Cardiac muscle cell (in vitro differentiated cells and primary cell): ENCODE results near the gene GIMAP8. TPM values are rescaled to one million over a fixed set of nuclear protein-coding genes. Genes with fewer than 3 reads are reported as not detected.

Experiments
- DNase-seq, 2 donors: peaks; one replicate each; pipeline versions ENCODE4 v3.0.0 to v3.0.0-alpha.2; 2010 to 2017; ENCODE audit warnings: low read depth in 1 of 2, low spot score in 1 of 2
- H3K27ac ChIP-seq: fragments of 200-600 bp; sonication (generic); 2 replicates; pipeline ENCODE4 v1.5.1; 2016
- H3K27me3 ChIP-seq: fragments of 200-600 bp; sonication (generic); 2 replicates; pipeline ENCODE4 v1.6.0; 2016; ENCODE audit warnings: control low read depth
- H3K36me3 ChIP-seq: fragments of 200-600 bp; sonication (generic); 2 replicates; pipeline ENCODE4 v1.5.1; 2016; ENCODE audit warnings: control low read depth
- H3K4me1 ChIP-seq: fragments of 200-600 bp; sonication (generic); 2 replicates; pipeline ENCODE4 v1.8.1; 2017; ENCODE audit warnings: low read depth, mild to moderate bottlenecking, mixed run types
- H3K4me3 ChIP-seq: fragments of 200-600 bp; sonication (generic); 2 replicates; pipeline ENCODE4 v1.5.1; 2016; ENCODE audit warnings: mild to moderate bottlenecking
- H3K9me3 ChIP-seq: fragments of 200-600 bp; sonication (generic); 2 replicates; pipeline ENCODE4 v1.5.1; 2017; ENCODE audit warnings: low read depth, mild to moderate bottlenecking, control low read depth
- polyA plus RNA-seq: library from polyadenylated mRNA; unstranded; fragments of >200 nt; fragmentation: Nextera tagmentation; extraction: Ambion mirVana; gene quantifications from 2 replicates; pipeline ENCODE4 v1.2.1, GENCODE V29; 2016
- total RNA-seq: library from RNA; depleted of rRNA; stranded (reverse); fragments of >200 nt; gene quantifications from 2 replicates; pipeline ENCODE4 v1.2.3, GENCODE V29; 2016
- TF ChIP-seq, protein P1 (sequence below): IDR thresholded peaks from 2 replicates; pipeline ENCODE4 v1.5.1; 2012; ENCODE audit warnings: low read depth, mild to moderate bottlenecking, low read length

GIMAP8 gene
- total and polyA plus RNA-seq, 2 experiments from 2014 or later, result 0.24 TPM; not detected in 1

GRCh38 chr7:150420987-150421674, 29.3 kb upstream of the GIMAP8 start:
- Histone ChIP-seq H3K4me3 (no peak overlapping the region), H3K27me3 (no peaks in the 10 kb centered on the region), H3K27ac (no peak overlapping the region), H3K9me3 (no peaks in the 10 kb centered on the region), H3K4me1 (no peaks in the 10 kb centered on the region), H3K36me3 (no peaks in the 10 kb centered on the region)
- TF ChIP-seq, protein P1, sequence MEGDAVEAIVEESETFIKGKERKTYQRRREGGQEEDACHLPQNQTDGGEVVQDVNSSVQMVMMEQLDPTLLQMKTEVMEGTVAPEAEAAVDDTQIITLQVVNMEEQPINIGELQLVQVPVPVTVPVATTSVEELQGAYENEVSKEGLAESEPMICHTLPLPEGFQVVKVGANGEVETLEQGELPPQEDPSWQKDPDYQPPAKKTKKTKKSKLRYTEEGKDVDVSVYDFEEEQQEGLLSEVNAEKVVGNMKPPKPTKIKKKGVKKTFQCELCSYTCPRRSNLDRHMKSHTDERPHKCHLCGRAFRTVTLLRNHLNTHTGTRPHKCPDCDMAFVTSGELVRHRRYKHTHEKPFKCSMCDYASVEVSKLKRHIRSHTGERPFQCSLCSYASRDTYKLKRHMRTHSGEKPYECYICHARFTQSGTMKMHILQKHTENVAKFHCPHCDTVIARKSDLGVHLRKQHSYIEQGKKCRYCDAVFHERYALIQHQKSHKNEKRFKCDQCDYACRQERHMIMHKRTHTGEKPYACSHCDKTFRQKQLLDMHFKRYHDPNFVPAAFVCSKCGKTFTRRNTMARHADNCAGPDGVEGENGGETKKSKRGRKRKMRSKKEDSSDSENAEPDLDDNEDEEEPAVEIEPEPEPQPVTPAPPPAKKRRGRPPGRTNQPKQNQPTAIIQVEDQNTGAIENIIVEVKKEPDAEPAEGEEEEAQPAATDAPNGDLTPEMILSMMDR, result peak; percentile 85
- peak; percentile 83 to 86 for DNase-seq

GRCh38 chr7:150421831-150422230, 28.6 kb upstream of the GIMAP8 start:
- H3K4me1 ChIP-seq, result no peaks in the 10 kb centered on the region
- H3K27ac ChIP-seq, result no peak overlapping the region
- DNase-seq, result no peak
- H3K36me3 ChIP-seq, result no peaks in the 10 kb centered on the region
- no peaks in the 10 kb centered on the region for H3K27me3 ChIP-seq
- H3K9me3 ChIP-seq, result no peaks in the 10 kb centered on the region
- TF ChIP-seq, protein P1, result no peak
- H3K4me3 ChIP-seq, result no peak overlapping the region

DNA sequence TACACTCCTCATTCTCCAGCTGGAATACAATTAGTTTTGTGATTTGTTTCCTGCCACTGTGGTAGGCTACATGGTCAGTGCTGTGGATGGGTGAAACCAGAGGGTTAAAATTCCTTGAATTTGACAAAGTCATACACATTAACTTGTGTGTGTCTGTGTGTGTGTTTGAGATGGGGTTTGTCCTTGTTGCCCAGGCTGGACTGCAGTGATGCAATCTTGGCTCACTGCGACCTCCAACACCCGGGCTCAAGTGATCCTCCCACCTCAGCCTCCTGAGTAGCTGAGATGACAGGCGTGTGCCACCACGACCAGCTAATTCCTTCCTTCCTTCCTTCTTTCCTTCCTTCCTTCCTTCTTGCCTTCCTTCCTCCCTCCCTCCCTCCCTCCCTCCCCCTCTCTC, 24.8 kb upstream of the GIMAP8 start:
- H3K36me3 ChIP-seq, result no peaks in the 10 kb centered on the region
- no peaks in the 10 kb centered on the region for H3K9me3 ChIP-seq
- H3K27ac ChIP-seq, result no peak overlapping the region
- no peaks in the 10 kb centered on the region for H3K27me3 ChIP-seq
- H3K4me1 ChIP-seq, result no peaks in the 10 kb centered on the region
- no peak overlapping the region for H3K4me3 ChIP-seq
- TF ChIP-seq, protein P1, result no peak
- DNase-seq, result no peak

DNA sequence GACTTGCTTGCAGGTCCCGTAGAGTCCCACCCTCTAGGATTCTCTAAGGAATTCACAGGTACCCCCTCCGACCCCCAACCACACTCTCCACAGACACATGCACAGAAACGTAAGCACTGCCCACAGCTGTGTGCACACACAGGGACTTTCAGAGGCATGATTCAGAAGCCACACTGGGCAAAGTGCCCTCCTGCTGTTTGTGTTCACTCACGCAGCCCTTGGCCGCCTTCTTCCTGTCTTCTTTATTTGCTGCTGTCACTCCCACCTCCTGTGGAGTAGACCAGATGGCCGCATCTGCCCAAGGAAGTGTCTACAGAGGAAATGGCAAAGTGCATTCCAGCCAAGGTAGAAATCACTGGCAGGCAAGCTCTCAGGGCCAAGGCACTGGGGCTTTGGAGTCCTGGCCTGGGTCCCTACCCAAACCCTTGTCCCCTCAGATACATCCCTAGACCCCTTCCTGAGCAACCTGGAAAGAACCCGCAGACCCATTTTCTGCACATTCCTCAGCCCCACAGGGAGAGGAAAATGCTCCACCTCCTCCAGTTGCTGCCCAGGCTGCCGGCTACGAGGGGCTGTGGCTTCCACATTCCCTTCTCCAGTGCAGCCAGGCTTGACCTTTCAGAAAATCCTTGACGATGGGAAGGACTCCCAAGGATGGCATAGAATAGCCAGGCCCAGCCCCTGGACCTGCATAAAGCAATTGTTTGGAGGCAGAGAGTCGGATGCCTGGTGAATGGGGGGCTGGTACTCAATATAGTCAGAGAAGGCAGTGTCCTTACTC, 21.6 kb upstream of the GIMAP8 start:
- H3K4me1 ChIP-seq, result no peaks in the 10 kb centered on the region
- H3K27me3 ChIP-seq, result no peaks in the 10 kb centered on the region
- no peak overlapping the region for H3K27ac ChIP-seq
- no peaks in the 10 kb centered on the region for H3K36me3 ChIP-seq
- TF ChIP-seq, protein P1, result no peak
- no peaks in the 10 kb centered on the region for H3K9me3 ChIP-seq
- peak in 1 of 2 donors; percentile 64 for DNase-seq
- H3K4me3 ChIP-seq, result no peak overlapping the region

DNA sequence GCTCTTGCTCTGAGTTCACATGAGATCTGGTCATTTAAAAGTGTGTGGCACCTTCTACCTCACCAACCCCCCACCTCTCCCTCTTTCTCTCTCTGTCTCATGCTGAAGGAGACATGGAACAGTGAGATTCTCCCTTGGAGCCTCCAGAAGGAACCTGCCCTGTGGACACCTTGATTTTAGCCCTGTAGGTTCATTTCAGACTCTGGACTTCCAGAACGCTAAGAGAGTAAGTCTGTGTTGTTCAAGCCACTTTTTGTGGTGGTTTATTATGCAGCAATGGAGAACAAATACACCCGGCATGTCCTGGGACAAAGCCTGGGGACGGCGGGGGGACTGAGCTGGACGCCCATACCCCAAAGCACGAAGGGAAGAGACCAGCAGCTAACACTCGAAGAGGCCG, 20.7 kb upstream of the GIMAP8 start:
- TF ChIP-seq, protein P1, result no peak
- Histone ChIP-seq H3K27me3 (no peaks in the 10 kb centered on the region), H3K4me3 (no peak overlapping the region), H3K27ac (no peak overlapping the region), H3K9me3 (no peaks in the 10 kb centered on the region), H3K36me3 (no peaks in the 10 kb centered on the region), H3K4me1 (no peaks in the 10 kb centered on the region)
- no peak for DNase-seq
